HepG2 (cell line): ENCODE data around the gene C6orf136. TPM values are rescaled to one million over a fixed set of nuclear protein-coding genes. Genes with fewer than 3 reads are reported as not detected.
A peak's percentile ranks its signal among the peaks of the same experiment; 100 is the strongest.

Experiments
- ATF7-NPFF ChIP-seq: sonication (generic); formaldehyde crosslinking; IDR thresholded peaks from 2 replicates; pipeline ENCODE4 v1.8.1; 2023; ENCODE audit warnings: mild to moderate bottlenecking, low read depth, missing genetic modification reagents, moderate library complexity
- CCDC6 ChIP-seq: sonication (generic); formaldehyde crosslinking; IDR thresholded peaks from 2 replicates; pipeline ENCODE4 v1.8.1; 2022; ENCODE audit warnings: mild to moderate bottlenecking, missing genetic modification reagents, moderate library complexity
- CENPT ChIP-seq: sonication (generic); formaldehyde crosslinking; IDR thresholded peaks from 2 replicates; pipeline ENCODE4 v1.8.0; 2022; ENCODE audit warnings: low read depth, mild to moderate bottlenecking, moderate library complexity, missing genetic modification reagents
- CTCF ChIP-seq: sonication (generic); formaldehyde crosslinking; IDR thresholded peaks from 2 replicates; pipeline ENCODE4 v1.5.0; 2020; ENCODE audit warnings: mild to moderate bottlenecking, missing genetic modification reagents, moderate library complexity
- DPF2 ChIP-seq: sonication (generic); formaldehyde crosslinking; IDR thresholded peaks from 2 replicates; pipeline ENCODE4 v1.4.0; 2020; ENCODE audit warnings: mild to moderate bottlenecking, low read depth, missing genetic modification reagents, borderline replicate concordance
- FOXP1 ChIP-seq, 2 experiments: fragments of 450-650 bp in 1 of 2; IDR thresholded peaks; 2 replicates each; pipeline ENCODE4 v1.6.1; 2017 to 2018; ENCODE audit warnings: antibody characterized with exemption in 1 of 2
- HOXA7 ChIP-seq: sonication (generic); formaldehyde crosslinking; IDR thresholded peaks from 2 replicates; pipeline ENCODE4 v1.8.1; 2022; ENCODE audit warnings: mild to moderate bottlenecking, missing genetic modification reagents, moderate library complexity
- NFE2L1 ChIP-seq: sonication (generic); formaldehyde crosslinking; IDR thresholded peaks from 2 replicates; pipeline ENCODE4 v1.4.0; 2020; ENCODE audit warnings: missing genetic modification reagents, mild to moderate bottlenecking, borderline replicate concordance
- SOX6 ChIP-seq, 2 experiments: fragments of 450-650 bp in 1 of 2; sonication (generic) in 1 of 2; formaldehyde crosslinking in 1 of 2; IDR thresholded peaks; 2 replicates each; pipeline versions ENCODE4 v1.4.0 to v1.6.1; 2017 to 2020; ENCODE audit warnings: antibody characterized with exemption in 1 of 2, mild to moderate bottlenecking in 1 of 2, missing genetic modification reagents in 1 of 2
- ZBTB3 ChIP-seq: sonication (generic); formaldehyde crosslinking; IDR thresholded peaks from 2 replicates; pipeline ENCODE4 v1.4.0; 2020; ENCODE audit warnings: low read depth, mild to moderate bottlenecking, moderate library complexity, missing genetic modification reagents, borderline replicate concordance
- ZBTB4 ChIP-seq: sonication (generic); formaldehyde crosslinking; IDR thresholded peaks from 2 replicates; pipeline ENCODE4 v1.4.0; 2020; ENCODE audit warnings: missing genetic modification reagents, mild to moderate bottlenecking, borderline replicate concordance
- ZNF281 ChIP-seq: sonication (generic); formaldehyde crosslinking; IDR thresholded peaks from 2 replicates; pipeline ENCODE4 v1.4.0; 2020; ENCODE audit warnings: missing genetic modification reagents, borderline replicate concordance
- ZNF597 ChIP-seq: sonication (generic); formaldehyde crosslinking; IDR thresholded peaks from 2 replicates; pipeline ENCODE4 v1.5.0; 2020; ENCODE audit warnings: missing genetic modification reagents
- ZNF713 ChIP-seq: sonication (generic); formaldehyde crosslinking; IDR thresholded peaks from 2 replicates; pipeline ENCODE4 v1.4.0; 2020; ENCODE audit warnings: mild to moderate bottlenecking, missing genetic modification reagents
- ZNF776 ChIP-seq: sonication (generic); formaldehyde crosslinking; IDR thresholded peaks from 2 replicates; pipeline ENCODE4 v1.4.0; 2020; ENCODE audit warnings: mild to moderate bottlenecking, missing genetic modification reagents
- ZNF777 ChIP-seq: sonication (generic); formaldehyde crosslinking; IDR thresholded peaks from 2 replicates; pipeline ENCODE4 v1.4.0; 2020; ENCODE audit warnings: missing genetic modification reagents
- ZNF878 ChIP-seq: sonication (generic); formaldehyde crosslinking; IDR thresholded peaks from 2 replicates; pipeline ENCODE4 v1.8.1; 2023; ENCODE audit warnings: mild to moderate bottlenecking, missing genetic modification reagents, moderate library complexity
- polyA plus RNA-seq, 8 experiments: library from polyadenylated mRNA; depleted of rRNA in 3 of 8; stranded (reverse) in 7 of 8; unstranded in 1 of 8; fragments of >200 nt; fragmentation: Illumina TruSeq in 4 of 8; extraction: Trizol in 4 of 8; gene quantifications; 2 replicates each; pipeline versions ENCODE4 v1.2.1 to v1.2.3, GENCODE V29; 2011 to 2016; ENCODE audit warnings: low read depth in 4 of 8, missing spikeins in 1 of 8, mixed read lengths in 1 of 8; ENCODE audit not compliant: insufficient read depth in 1 of 8
- total RNA-seq, 5 experiments: library from RNA; depleted of rRNA; stranded (reverse); fragments of >200 nt; fragmentation: Illumina TruSeq; extraction: Trizol; gene quantifications; 2 replicates each; pipeline ENCODE4 v1.2.3, GENCODE V29; 2016; ENCODE audit warnings: low read depth in 1 of 5
- TF ChIP-seq, protein P1 (sequence below): sonication (generic); formaldehyde crosslinking; IDR thresholded peaks from 2 replicates; pipeline ENCODE4 v1.5.0; 2020; ENCODE audit warnings: missing genetic modification reagents, mild to moderate bottlenecking, borderline replicate concordance

The C6orf136 gene
- total and polyA plus RNA-seq, 2 of the 13 experiments (the other 11 are each of a cell fraction or from before 2014, with no cell fraction given): 12.0 to 26.2 TPM

DNA sequence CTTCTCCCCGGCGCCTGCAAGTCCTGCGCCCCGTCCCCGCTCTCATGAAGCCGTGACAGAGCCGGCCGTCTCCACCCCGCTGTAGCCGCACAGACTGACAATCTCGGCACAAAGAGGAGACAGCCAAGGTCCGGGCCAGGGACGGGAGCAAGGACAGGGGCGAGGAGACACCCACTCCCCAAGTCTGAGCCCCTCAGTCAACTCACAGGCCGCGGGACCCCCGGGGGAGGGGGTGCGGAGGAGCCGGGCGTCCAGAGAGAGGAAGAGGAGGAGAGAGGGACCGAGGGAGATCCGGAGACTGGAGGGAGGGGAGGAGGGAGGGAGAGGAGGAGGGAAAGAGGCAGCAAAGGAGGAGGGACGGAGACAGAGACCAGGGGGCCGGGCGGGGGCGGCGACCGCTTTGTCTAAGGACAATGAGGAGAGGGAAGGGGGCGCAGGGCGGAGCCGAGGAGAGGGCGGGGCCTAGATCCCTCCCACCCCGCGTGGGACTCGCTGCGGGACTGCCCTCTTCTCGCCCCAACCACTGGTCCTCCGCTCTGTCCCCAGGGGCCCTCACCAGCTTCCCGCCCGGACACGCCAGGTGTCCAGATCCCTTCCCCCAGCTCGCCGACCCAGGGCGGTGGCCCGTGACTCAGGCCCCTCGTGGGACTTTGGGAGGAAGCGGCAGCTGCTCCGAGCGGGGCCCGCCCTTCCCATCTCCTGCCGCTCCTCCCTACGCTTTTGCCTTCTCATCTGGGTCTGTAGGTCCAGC, 40.1 kb downstream of the C6orf136 start (continued):
- TF ChIP-seq ZNF776 (CRISPR knock-in tag): peak; percentile 78
- peak; percentile 1; the same call in 1 of the 2 replicates for TF ChIP-seq ZBTB4
- TF ChIP-seq CTCF (CRISPR knock-in tag): peak; percentile 6; the same call in 1 of the 2 replicates
- TF ChIP-seq ZNF597 (CRISPR knock-in tag): no peak
- TF ChIP-seq CENPT: 0 out of 2 replicates have a peak, but pooled peaks have one; percentile 24
- TF ChIP-seq ZNF777 (CRISPR knock-in tag): no peak
- TF ChIP-seq, protein P1, sequence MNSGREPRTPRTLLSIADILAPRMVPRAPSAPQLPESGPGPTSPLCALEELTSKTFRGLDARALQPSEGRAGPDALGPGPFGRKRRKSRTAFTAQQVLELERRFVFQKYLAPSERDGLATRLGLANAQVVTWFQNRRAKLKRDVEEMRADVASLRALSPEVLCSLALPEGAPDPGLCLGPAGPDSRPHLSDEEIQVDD (CRISPR knock-in tag): no peak
- peak; percentile 49; the same call in 1 of the 2 replicates for TF ChIP-seq CCDC6 (CRISPR knock-in tag)
- TF ChIP-seq SOX6 (IDR thresholded peaks at IDR 0.05): no peak
- TF ChIP-seq SOX6 (CRISPR knock-in tag; IDR thresholded peaks at IDR 0.05): peak; percentile 90
- peak; percentile 82; the same call in 1 of the 2 replicates for TF ChIP-seq NFE2L1 (CRISPR knock-in tag)
- no peak for TF ChIP-seq FOXP1 (IDR thresholded peaks at IDR 0.05)
- TF ChIP-seq FOXP1 (CRISPR knock-in tag; IDR thresholded peaks at IDR 0.05): no peak
- TF ChIP-seq HOXA7: no peak
- TF ChIP-seq DPF2: no peak
- peak; percentile 36; the same call in 1 of the 2 replicates for TF ChIP-seq ATF7-NPFF (CRISPR knock-in tag)
- peak; percentile 68; the same call in 1 of the 2 replicates for TF ChIP-seq ZNF281 (CRISPR knock-in tag)
- TF ChIP-seq ZBTB3: no peak; the same call in 1 of the 2 replicates
- TF ChIP-seq ZNF713 (CRISPR knock-in tag): no peak
- TF ChIP-seq ZNF878: no peak
